Stimulated activated CD8-positive, alpha-beta memory T cell treated with anti-CD3 and anti-CD28 coated beads, Interleukin-15, amount 100 ng/mL, for 48 hours (primary cell): ENCODE data around the gene CRCP.

ENCODE experiments used
- DNase-seq, 2 donors: peaks; one replicate each; pipeline ENCODE4 v3.0.0-alpha.2; 2020; ENCODE audit warnings: low read depth in 2 of 2

The CRCP gene

DNA sequence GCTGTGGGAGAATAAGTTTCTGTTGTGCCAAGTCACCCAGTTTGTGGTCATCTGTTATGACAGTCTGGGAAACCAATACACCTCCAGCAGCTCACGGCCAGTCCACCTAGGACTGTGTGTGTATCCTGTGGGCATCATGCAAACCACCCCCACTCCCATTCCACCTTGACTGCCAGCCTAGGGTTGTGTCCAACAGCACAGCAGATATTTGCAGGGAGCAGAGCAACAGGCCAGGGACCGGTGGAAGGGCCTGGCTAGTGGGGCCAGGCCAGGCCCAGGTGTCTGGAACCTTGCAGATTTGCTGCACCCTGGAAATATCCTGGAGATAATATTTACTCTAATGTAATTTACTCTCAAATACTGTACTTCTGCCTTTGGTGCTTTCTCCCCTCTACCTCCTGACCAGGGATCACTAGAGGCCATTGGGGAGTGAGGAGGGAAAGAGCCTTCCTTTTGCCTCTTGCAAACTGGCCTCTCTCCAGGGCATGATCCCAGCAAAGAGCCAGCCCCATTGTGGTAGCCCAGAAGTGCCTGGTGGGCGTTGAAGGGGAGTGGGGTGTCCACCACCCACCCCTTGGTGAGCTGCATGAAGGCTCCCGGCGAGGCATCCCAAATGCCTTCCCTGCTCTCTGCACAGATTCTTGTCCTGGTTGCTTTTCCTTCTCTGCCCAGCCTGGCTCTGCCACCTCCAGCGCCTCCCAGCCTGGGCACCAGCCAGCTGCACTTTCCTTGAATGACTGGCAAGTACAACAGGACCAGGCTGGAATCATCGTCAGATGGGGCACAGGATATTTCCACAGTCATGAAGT lies 75.3 kb downstream of the CRCP start:
- no peak for DNase-seq

DNA sequence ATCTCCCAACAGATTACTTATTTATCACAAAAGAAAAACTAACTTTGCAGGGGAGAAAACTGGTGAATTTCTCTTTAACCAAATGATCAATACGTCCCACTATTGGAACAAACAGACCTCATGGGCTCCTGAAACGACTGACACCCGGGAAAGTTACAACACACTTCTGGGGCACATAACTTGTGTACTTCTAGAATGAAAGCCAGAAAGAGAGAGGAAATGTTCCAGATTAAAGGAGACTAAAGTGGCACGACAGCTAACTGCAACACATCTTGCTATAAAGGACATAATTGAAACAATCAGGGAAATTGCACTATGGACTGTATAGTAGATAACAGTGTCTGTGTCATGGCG lies 75.8 kb downstream of the CRCP start:
- DNase-seq: no peak

DNA sequence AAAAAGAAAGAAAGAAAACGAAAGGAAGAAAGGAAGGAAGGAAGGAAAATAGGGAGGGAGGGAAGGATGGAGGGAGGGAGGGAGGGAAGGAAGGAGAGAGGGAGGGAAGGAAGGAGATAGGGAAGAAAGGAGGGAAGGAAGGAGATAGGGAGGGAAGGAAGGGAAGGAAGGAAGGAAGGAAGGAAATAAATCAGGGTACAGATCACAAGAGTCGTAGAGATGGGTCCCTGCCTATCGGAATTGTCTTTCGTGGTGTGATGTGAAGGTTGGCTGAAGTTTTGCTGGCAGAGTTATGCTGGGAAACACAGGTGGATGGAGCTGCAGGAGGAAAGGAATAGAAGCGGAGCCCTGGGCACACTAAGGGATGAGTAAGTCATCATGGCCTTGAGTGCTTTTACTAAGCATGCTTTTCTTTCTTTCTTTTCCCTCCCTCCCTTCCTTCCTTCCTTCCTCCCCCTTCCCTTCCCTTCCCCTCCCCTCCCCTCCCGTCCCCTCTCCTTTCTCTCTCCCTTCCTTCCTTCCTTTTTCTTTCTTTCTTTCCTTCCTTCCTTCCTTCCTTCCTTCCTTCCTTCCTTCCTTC lies 78.6 kb downstream of the CRCP start:
- no peak for DNase-seq

DNA sequence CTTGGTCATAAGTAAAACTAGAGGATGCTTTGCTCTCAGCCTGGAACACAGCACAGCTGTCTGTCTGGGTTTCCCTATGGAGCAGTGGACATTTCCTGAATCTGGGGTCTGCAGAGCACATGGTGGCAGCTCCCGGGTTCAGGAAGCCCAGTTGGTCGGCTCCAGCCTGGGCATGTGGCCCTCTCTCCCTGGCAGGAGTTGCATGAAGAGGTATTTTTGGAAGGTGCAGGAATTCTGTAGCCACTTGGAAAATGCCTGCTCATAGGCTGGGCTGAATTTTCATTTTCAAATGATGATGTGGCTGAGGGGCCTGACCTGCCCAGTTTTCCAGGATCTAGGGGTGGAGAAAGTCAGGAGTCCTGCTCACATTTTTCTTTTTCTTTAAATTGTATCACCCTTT lies 83.8 kb downstream of the CRCP start:
- no peak for DNase-seq

DNA sequence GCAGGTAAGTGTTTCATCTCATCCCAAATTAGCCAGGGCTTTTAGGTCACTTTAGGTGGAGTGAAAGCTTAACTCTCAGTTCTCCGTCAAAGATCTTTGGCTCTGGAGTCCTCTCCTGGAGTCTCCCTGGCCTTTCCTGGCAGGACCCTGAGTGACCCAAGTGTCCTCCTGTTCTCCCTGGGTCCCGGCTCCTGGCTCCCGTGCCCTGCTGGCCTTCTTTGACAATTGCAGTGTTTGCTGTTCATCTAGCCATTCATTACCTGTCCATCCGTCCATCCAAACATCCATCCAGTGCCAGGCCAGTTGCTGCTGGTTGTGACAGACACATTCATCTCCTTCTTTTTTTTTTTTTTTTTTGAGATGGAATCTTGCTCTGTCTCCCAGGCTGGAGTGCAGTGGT lies 84.3 kb downstream of the CRCP start:
- no peak for DNase-seq

DNA sequence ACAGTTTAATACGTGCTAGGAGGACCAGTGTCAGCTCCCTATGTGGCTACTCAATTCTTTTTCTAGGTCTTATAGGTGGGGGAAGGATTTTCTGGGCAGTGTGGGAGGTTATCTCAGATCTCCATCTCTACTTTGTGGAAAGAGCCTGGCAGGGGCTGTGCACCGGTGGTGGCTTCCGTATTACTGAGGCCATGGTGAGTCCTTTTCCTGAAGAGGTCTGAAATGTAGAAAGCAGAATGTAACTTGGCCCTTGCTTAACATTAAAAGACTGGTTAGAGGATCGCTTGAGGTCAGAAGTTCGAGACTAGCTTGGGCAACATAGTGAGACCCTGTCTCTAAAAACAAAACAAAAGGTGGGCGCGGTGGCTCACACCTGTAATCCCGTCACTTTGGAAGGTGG lies 87.8 kb downstream of the CRCP start:
- no peak for DNase-seq
